Embryonic facial prominence (tissue), 1 donor: Measurements from ENCODE around the gene MBOAT1.

ENCODE experiments used
- DNase-seq: peaks from one replicate; pipeline ENCODE4 v3.0.0-alpha.2; 2016; ENCODE audit errors: extremely low spot score

MBOAT1 gene

DNA sequence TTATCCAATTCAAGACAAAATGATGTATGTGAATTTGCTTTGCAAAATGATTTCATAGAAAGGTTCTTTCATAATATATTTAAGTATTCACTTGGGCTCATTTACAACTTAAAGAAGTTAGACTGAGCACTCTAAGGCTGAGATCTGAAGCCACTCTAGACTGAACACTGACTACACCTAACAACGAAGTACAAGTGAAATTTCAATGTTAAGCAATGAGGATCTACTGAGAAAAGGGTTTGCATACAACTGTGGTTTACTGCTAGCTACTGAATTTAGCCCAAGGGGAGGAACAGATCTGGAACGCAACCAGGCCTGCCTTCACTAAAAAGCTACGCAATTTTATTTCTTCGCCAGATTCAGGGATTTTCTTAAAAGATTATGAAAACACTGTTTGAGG is 106.4 kb downstream of the MBOAT1 start:
- DNase-seq, result no peak

DNA sequence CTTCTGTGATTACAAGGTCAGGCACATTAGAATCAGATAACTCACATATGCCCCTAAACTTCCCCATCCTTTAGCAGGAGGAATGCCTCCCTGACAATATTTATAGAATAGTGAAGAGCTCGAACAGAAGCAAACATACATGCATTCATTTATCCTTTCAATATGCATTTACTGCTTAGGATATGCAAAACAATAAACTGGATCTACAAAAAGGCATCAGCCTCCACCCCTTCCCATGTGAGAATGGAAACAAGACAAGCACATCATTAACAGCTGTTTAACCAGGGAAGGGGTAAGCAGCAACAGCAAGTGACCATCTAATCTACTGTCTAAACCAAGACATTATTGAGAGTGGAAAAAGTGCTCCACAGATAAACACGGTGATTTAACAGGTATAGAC is 107.6 kb downstream of the MBOAT1 start:
- no peak for DNase-seq

DNA sequence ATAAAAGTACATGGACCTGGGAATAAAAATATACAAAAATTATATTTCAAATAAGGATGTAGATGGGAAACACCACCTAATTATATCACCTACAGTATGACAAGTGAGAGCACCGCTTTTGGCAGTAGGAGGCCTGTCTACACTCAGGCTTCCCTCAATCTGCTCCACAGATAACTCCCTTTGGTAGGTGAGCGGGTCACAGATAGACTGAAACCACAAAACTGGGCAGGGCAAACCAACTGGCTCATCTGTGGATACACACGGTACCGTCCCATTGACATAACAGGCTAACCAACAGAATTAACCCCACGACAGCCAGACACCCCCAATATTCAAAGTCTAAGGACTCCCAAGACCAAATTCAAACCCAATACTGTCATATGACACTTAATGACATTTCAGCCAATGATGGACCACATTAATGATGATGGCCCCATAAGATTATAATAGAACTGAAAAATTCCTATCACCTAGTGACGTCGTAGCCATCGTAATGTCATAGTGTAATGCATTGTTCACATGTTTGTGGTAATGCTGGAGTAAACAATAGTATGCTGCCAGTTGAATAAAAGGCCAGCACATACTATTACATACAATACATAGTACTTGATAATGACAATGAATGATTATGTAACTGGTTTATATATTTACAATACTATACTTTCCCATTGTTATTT is 109.7 kb downstream of the MBOAT1 start:
- DNase-seq, result no peak

DNA sequence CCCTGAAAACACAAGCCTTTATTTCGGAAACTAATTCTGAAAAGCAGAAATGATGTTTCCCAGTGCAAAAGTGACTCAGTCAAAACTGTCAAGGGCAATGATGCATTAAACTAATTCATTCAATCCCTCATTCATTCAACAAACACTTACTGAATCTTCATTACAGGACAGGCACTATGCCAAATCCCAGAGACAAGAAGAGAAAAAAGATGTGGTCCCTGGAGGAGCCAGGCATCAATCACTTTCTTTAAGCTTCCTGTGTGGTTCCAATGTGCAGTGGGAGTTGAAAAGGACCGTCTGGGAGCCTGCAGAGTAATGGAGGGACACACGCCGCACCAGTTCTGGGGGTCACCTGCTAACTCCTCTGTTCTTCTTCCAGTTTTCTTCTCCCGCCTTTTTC is 113.1 kb downstream of the MBOAT1 start:
- no peak for DNase-seq

DNA sequence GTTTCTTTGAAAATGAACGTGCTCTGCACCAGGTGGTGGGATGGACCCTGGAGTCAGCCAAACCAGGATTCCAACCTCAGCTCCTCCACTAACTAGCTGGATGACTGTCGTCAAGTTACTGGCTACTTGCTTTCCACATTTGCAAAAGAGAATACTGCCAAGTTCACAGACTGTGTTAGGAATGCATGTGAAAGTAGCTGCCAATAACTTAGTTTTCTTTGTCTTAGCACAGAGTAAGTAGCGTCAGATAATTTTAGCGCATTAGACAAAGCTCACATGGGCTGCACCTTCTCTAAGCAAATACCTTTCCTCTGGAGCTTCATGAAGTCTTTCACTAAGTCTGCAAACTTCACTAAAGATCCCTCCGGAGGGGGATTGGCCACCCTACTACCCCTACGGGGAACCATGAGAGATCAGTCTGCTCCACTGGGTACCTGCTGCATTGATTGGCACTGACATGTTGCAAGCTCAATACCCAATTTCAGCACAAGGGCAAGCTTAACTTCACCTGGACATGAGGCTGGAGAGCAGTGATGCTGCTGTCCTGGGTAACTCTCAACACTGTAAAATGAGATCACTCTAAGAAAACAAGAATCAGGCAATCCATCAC is 113.9 kb downstream of the MBOAT1 start:
- DNase-seq, result no peak

DNA sequence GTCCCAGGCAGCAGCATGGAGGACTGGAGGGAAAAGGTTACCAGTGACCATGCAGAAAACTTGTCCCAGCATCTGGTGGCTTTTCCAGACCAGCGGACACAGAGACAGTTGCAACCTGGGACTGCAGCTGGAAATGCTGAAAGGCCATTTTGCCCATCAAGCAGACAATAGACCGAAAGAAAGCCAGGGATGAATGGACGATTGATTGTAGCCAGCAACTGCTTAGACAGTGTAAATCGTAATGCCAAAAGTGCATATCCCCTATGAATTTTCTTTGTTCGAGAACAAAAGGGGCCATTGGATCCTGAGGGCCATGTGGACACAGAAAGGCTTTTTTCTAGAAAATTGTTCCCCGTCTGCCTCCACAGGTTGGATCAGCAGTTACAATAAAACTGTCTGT is 115.7 kb downstream of the MBOAT1 start:
- no peak for DNase-seq

DNA sequence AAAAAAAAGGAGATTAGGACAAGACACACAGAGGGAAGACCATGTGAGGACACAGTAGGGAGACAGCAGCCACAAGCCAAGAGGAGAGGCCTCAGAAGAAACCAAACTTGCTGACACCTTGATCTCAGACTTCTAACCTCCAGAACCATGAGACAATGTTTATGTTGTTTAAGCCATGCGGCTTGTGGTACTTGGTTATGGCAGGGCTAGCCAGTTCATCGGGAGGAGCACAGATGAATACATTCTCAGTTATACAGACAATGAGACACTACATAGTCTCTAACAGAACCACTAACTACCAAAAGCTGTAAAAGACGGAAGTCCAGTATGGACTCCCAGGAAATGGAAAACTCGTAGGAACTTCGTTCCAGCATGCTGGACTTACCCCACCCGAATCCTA is 116.8 kb downstream of the MBOAT1 start:
- no peak for DNase-seq

DNA sequence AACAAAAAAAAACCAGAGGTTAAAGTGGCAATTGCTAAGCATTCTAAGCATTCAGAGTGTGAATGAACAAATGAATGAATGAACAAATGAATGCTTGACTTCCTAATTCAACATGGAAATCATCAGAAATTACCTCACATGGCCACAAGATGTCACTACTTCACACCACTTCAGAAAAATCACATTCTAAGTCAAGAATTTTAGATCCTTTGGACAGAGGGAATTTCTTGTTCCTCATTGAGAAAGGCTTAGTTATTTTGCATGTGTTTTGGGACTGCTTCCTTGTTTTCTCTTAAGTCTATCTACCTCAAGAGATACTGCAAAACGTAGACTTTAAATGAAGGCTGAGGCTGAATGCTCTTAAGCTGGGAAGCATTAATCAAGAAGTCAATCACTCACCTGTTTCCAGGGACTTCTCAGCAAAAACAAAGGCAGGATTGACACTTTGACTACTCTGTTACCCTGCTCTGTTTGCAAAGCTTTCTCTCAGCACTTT is 120.2 kb downstream of the MBOAT1 start:
- DNase-seq, result peak; percentile 73

DNA sequence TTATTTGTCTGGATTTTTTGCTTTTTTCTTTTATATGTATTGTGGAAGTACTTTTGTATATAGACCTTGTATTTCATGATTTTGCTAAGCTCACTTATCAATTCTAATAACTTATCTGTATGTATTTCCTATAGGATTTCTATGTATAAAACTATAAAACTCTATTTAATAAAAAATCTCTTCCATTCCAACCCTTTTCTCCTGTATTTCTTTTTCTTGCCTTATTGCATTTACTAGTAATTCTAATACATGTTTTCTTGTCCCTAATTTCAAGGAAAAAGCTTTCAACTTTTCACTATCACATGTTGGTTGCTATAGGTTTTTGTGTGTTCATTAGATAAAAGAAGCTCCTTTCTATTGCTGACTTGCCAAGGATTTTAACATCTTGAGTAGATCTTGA is 125.3 kb downstream of the MBOAT1 start:
- no peak for DNase-seq

DNA sequence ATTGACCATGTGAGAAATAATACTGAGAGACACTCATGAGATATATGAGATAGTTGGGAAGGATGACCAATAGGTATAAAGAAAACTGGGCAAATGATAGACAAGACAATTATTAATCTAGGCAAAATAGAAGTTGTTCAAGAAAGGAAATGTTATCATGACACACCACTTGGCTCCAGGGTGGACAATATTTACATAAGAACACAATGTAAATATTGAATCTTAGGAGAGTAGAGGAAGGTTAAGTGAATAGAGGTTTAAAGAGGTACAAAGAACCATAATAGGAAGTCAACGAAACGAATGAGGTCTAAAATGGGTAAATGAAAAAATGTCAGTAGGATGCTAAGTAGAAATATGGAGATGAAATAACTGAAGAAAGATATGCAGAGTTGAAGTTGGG is 126.5 kb downstream of the MBOAT1 start:
- DNase-seq, result no peak

DNA sequence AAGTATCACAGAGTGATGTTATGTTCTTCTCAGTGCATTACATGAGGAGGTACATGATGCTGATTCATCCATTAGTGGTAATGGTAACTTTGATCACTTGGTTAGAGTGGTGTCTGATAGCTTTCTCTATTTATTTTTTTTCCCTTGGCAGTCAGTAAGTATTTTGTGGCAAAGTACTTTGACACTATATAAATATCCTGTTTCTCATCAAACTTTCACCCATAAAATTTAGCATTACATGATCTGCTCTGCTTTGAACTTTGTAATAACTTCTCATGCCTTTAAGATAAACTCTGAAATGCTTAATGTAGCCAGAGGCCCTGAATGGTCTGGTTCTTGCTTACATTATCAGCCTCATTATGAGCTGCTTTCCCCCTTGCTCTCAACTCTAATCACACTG is 127.9 kb downstream of the MBOAT1 start:
- no peak for DNase-seq

DNA sequence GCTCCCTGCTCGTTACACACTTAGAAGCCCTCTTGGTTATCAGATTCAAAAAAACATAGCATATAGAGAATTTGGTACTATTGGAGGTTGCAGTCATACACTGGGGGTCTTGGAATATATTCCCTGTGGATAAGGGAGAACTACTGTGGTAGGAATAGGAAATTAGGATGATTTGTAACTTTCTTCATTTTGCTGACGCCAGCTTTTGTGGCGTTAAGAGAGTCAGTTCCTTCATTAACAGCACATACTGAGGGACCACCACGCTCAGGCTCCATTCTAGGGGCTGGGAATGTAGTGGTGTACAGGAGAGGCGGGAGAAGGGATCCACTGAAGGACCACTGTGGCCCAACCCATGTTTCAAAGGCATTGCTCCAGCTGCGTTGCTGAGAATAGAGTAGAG is 140.3 kb downstream of the MBOAT1 start:
- no peak for DNase-seq

DNA sequence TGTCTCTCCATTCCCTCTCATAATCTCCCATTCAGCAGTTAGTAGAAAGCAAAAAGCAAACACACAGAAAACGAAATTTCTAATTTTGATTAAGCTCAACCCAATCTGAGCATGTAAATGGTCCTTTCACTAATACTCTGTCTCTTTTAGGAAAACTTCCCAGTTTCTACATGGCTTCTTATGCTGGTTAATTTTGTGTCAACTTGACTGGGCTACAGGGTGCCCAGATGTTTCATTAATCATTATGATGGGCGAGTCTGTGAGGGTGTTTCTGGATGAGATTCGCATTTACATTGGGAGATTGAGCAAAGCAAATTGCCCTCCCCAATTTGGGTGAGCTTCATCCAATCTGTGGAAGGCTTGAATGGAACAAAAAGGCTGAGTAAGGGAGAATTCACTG is 142.2 kb downstream of the MBOAT1 start:
- DNase-seq, result no peak

DNA sequence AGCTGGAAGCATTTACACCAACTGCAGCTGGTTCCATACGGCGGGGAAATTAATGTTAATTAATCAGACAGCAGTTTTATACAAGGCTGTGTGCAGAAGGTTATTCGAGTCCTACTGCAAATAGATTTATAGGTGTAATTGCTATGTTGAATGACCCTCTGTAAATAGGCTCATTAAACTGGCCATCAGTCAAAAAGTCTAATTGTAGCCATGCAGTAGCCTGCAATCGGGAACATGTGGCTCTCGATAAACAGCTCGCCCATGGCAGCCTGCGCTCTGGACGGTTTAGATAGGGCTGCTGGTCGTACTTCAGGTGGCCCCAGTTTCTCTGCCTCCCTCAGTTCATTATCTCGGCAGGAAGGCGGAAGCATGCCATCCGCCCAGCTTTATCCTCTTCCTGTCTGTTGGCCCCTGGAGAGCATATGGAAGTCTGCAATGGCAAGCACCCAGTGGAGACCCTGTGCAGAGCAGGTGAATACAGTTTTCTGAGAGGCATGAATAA is 143.2 kb downstream of the MBOAT1 start:
- DNase-seq, result no peak

DNA sequence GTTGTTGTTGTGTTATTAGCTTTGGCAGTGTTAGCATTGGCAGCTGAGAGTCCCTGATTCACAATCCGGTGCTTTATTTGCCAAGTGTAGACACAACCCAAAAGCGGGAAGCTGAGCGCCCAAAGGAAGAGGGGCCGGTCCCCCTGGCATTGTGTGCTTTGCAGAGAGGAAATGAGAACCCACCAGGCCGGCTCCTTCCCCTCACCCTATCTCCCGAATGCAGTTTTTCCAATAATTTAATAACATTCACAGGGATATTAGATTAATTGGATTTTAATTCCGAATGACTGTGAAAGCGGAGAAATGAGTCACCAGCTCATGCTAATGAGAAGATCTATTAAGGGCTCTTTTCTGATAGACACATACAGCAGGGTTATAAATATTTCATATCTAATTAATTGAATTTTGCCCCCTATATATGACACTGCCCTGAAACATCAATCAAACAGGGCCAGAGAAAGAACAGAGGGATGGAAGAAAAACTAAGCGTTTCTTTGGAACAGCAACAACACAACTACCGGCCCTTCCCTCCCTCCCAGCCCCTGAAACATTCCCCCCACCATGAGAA is 143.8 kb downstream of the MBOAT1 start:
- DNase-seq, result no peak

DNA sequence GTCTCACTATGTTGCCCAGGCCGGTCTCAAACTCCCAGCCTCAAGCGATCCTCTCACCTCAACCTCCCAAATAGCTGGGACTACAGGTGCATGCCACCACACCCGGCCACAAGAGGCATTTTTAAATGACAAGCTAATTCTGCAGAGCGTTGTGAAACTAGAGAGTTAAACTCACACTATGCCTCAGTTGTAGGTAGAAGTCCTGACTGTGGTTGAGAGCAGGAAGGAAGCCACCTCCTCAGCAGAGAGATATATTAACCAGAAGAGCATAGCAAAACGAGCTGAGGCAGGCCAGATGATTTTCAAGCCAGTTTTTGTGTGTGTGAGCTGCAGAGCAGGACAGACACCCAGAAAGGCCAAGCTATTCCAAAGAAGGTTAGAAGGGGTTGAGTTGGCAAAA is 150.3 kb downstream of the MBOAT1 start:
- no peak for DNase-seq

DNA sequence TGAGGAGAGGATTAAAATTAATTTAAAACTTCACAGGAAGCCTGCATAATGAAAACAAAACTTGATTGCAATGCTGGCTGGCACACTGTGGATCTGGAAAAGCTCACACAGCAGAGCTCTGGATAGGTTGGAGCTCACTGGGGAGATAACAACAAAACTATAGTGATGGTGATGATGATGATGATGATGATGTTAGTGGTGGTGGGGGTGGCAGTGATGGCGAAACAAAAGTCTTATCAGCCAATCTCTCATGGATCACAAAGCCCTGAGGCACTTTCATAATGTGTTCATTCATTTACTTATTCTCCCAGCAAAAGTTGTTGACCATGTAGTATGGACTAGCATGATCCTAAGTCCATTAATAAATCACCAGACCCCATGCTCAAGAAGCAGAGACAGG is 152.0 kb downstream of the MBOAT1 start:
- no peak for DNase-seq

DNA sequence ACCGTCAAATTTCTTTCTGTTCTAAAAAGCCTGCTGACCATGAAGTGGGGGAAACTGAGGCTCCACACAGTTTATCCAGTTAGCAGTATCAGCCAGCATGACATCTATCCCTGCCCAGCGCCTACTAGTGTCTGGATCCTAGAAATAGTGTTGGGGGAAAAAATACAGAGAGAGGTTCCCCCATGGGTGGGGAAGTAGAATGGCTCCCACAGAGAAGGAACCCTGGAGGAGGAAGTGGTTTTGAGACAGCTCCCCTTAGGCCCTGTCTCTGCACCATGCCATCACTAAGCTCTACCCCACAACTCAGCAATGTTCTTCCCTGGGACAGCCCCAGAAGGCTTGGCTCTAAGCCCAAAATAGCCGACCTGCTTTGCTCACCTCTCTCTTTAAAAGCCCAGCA is 153.4 kb downstream of the MBOAT1 start:
- DNase-seq, result no peak

DNA sequence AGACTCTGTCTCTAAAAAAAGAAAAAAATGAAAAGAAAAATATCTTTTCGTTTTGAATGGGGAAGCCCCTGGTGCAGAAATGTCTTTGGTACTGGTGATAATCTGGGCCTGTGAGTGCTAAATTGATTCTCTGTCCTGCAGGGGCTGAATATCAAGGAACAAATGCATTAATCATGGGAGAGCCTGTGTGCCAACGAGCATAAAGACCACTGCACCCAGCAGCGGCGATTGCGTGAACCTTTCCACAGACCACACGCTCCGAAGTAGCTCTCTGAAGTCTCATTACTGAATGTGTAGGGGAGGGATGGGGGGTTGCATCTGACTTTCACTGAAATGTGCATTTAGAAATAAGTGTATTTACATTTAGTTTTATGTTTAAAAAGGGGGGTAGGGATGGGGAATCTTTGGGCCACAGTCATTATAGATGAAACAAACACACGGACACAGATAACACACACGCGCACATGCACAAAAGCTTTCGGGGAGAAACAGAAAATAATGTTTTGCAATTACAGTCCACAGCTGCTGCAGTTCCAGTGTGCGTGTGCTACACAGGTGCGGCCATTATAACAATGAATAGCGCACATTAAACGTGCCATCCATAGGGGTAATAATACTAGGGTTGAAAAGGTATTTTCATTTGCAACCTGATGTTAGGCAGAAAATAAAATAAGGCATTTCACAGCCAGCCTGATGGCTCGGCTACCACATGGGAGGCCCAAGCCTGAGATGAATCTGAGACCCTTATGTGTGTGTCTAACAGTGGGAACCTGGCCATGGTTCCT is 154.0 kb downstream of the MBOAT1 start:
- DNase-seq, result no peak

DNA sequence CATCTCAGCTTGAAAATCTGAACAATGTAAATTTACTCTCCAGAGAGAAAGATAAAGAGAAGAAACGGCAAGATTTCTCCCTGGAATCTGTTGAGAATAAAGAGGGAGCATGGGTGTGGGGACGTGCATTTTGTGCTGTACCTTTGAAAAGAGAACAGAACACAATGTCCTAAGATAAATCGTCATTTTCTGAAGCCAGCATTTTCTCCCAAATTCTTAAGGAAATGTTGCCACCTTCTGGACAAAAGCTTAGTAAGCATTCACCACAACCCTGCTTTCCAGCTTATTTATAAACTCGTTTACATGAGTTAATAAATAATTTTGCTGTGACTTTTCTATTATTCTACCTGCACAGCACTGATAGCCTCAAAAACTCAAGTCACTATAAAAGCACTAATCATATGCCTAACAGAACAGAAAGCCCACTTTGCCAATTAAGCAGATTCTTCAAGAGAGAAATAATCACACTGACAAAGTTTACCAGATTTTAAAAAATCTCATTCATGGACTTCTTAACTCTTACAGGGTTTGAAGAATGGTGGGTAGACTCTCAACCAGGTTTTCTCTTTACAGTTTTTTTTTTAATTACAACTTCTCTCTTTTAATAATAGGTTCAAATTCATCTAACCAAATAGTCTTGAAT is 155.8 kb downstream of the MBOAT1 start:
- peak; percentile 59 for DNase-seq

DNA sequence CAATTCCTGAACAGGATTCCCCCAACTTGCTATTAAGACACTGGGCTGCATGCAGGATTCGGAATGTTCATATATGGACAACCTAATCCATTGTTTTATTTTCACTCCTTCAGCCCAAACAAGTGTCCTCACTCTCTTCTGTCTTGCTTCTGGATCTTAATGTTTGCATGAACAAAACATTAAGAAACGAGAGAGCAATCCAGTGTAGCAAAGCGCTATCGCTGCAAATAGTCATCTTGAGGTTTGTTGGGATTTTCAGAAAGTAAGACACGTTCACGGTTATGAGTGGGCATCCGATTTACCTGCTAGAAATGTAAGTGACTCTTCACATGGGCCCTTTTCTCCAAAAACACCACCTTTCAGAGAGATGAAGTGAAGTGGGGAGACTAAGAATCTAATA is 156.4 kb downstream of the MBOAT1 start:
- DNase-seq, result no peak
